ENCODE data around the gene DSCAML1. TPM values are rescaled to one million over a fixed set of nuclear protein-coding genes. Genes with fewer than 3 reads are reported as not detected.

Gene DSCAML1
- total RNA-seq, 2 experiments from 2014 or later = not detected

DNA sequence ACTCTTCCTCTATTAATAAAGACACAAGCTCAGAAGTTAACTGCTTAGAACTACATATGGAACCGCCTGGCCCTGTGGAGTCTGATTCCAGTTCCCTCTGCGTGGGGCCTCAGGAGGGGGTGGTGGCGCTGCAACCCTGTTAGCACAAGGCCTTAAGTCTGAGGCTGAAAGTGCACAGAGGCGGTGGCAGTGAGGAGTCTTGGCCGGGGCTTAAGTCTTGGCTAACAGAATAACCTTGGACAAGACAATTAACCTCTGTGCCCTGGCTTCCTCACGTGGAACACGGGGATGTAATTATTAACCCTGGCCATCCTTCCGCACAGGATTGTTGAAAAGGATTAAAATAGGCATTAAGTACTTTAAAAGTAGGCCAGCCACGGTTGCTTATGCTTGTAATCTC is 277.8 kb downstream of the DSCAML1 start:
- CTCF ChIA-PET (ENCODE audit: unreplicated experiment) = no interaction called here
- no TSS peak for BruUV-seq (replicated peaks)
- no peak overlapping the region for H3K4me2 ChIP-seq (ENCODE audit: low read length)
- H3K9me3 ChIP-seq (ENCODE audit: low read length) = no peaks in the 10 kb centered on the region
- no peaks in the 10 kb centered on the region for H3K4me1 ChIP-seq (ENCODE audit: insufficient read depth, low read length, poor library complexity, severe bottlenecking)
- H3K36me3 ChIP-seq (ENCODE audit: insufficient read depth, low read length) = no peaks in the 10 kb centered on the region
- no peaks in the 10 kb centered on the region for H3K9me2 ChIP-seq (ENCODE audit: insufficient read depth, low read length)
- no peak for DNase-seq (ENCODE audit: low spot score)
- no peak overlapping the region for H2AFZ ChIP-seq (ENCODE audit: low read length)
- H3K27ac ChIP-seq (ENCODE audit: low read depth, low read length, poor library complexity, severe bottlenecking) = no peak overlapping the region
- no peak for TF ChIP-seq EZH2phosphoT487 (IDR thresholded peaks at IDR 0.05; ENCODE audit: borderline replicate concordance, low read depth, low read length)
- TF ChIP-seq CTCF (conservative IDR thresholded peaks at IDR 0.05; ENCODE audit: low read length) = no peak
- H4K20me1 ChIP-seq (ENCODE audit: insufficient read depth, low read length) = no peaks in the 10 kb centered on the region
- POLR2A ChIA-PET = no interaction called here
- H3K4me3 ChIP-seq (ENCODE audit: low read depth, low read length, poor library complexity, severe bottlenecking) = no peak overlapping the region
- intact Hi-C loops (cut with micrococcal nuclease; ENCODE audit: unreplicated experiment) = no loop called here
- no peaks in the 10 kb centered on the region for H3K79me2 ChIP-seq (ENCODE audit: insufficient read depth, low read depth, low read length)

- Histone ChIP-seq H3K9me2 (ENCODE audit: insufficient read depth, low read length) (no peaks in the 10 kb centered on the region), H3K27ac (ENCODE audit: low read depth, low read length, poor library complexity, severe bottlenecking) (no peak overlapping the region), H3K4me3 (ENCODE audit: low read depth, low read length, poor library complexity, severe bottlenecking) (no peak overlapping the region), H3K4me2 (ENCODE audit: low read length) (no peak overlapping the region), H3K4me1 (ENCODE audit: insufficient read depth, low read length, poor library complexity, severe bottlenecking) (no peaks in the 10 kb centered on the region), H3K79me2 (ENCODE audit: insufficient read depth, low read depth, low read length) (no peaks in the 10 kb centered on the region), H3K36me3 (ENCODE audit: insufficient read depth, low read length) (no peaks in the 10 kb centered on the region), H4K20me1 (ENCODE audit: insufficient read depth, low read length) (no peaks in the 10 kb centered on the region), H2AFZ (ENCODE audit: low read length) (no peak overlapping the region), H3K9me3 (ENCODE audit: low read length) (no peaks in the 10 kb centered on the region)
- no TSS peak for BruUV-seq (replicated peaks)
- POLR2A ChIA-PET = interaction anchor here (0.5 kb wide), 1 partner anchor 1814 kb away, joined by 3 read pairs; no protein-coding TSS in a partner anchor
- intact Hi-C loops (cut with micrococcal nuclease; ENCODE audit: unreplicated experiment) = no loop called here
- CTCF ChIA-PET (ENCODE audit: unreplicated experiment) = no interaction called here
- no peak for DNase-seq (ENCODE audit: low spot score)
- TF ChIP-seq EZH2phosphoT487 (IDR thresholded peaks at IDR 0.05; ENCODE audit: borderline replicate concordance, low read depth, low read length) (no peak), CTCF (conservative IDR thresholded peaks at IDR 0.05; ENCODE audit: low read length) (no peak)
These were observed 278.6 kb downstream of the DSCAML1 start for GRCh38 chr11:117518455-117518854.

GRCh38 chr11:117517097-117517496 is 279.9 kb downstream of the DSCAML1 start:
- ChIA-PET CTCF (ENCODE audit: unreplicated experiment) (no interaction called here), POLR2A (no interaction called here)

More at GRCh38 chr11:117517097-117517496, 279.9 kb downstream of the DSCAML1 start:
- no peak for TF ChIP-seq EZH2phosphoT487 (IDR thresholded peaks at IDR 0.05; ENCODE audit: borderline replicate concordance, low read depth, low read length)
- TF ChIP-seq CTCF (conservative IDR thresholded peaks at IDR 0.05; ENCODE audit: low read length) = no peak
- H3K36me3 ChIP-seq (ENCODE audit: insufficient read depth, low read length) = no peaks in the 10 kb centered on the region
- H3K27ac ChIP-seq (ENCODE audit: low read depth, low read length, poor library complexity, severe bottlenecking) = no peak overlapping the region
- no peak overlapping the region for H2AFZ ChIP-seq (ENCODE audit: low read length)
- no peaks in the 10 kb centered on the region for H3K9me3 ChIP-seq (ENCODE audit: low read length)
- H3K4me1 ChIP-seq (ENCODE audit: insufficient read depth, low read length, poor library complexity, severe bottlenecking) = no peaks in the 10 kb centered on the region
- intact Hi-C loops (cut with micrococcal nuclease; ENCODE audit: unreplicated experiment) = no loop called here
- H3K4me3 ChIP-seq (ENCODE audit: low read depth, low read length, poor library complexity, severe bottlenecking) = no peak overlapping the region
- BruUV-seq (replicated peaks) = no TSS peak
- no peak for DNase-seq (ENCODE audit: low spot score)
- no peaks in the 10 kb centered on the region for H3K79me2 ChIP-seq (ENCODE audit: insufficient read depth, low read depth, low read length)
- no peaks in the 10 kb centered on the region for H4K20me1 ChIP-seq (ENCODE audit: insufficient read depth, low read length)
- H3K4me2 ChIP-seq (ENCODE audit: low read length) = no peak overlapping the region
- H3K9me2 ChIP-seq (ENCODE audit: insufficient read depth, low read length) = no peaks in the 10 kb centered on the region

Measured in OCI-LY7 (cell line).